HG02588 (cell line): ENCODE data around the gene DENND1B.

Experiments used
- ATAC-seq: cut with Tn5 transposase; IDR thresholded peaks from one replicate; pipeline ENCODE4 v1.9.1; 2021; ENCODE audit warnings: mild to moderate bottlenecking, moderate library complexity; ENCODE audit not compliant: unreplicated experiment

The DENND1B gene

DNA sequence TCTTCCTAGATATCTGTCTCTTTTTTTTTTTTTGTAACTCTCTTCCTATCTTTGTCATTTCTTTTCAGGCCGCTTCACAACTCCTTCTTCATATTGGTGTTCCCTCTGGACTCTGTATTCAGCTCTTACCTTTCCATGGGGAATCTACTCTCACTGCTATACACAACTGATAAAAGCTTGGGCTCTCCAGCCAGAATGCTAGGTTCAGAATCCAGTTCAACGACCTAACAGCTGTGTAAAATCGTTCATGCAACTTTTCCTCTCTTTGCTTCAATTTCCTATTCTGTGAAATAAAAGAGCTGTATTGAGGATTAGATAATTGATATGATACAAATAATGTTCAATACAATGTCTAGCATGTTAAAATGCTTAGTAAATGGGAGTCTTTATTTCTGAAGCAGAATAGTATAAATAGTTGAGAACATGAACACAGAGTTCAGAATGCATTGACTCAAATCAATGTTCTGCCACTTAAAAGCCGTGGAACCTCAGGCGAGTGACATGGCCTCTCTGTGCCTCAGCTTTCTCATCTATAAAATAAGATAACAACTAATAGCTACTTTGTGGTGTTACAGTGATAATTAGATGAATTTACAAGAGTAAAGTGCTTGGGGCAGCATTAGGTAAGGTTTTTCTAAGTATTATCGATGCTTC lies 88.5 kb downstream of the DENND1B start:
- ATAC-seq: no peak

DNA sequence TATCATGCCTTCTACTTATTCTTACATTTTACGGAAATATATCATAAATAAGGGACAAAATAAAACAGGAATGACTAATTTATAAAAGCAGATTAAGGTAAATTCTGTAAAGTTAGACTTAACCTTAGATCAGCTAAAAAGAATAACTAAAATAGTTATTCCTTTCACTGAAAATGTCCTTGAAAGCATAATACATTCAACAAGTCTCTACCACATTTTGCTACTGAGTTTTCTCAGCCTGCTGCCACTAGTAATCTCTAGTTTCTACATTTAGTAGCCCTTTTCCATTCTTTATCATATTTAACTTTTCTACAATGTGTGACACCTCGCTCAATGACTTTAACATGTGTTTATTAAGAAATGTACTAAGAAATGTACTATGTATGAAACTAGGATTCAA lies 89.0 kb downstream of the DENND1B start:
- no peak for ATAC-seq

DNA sequence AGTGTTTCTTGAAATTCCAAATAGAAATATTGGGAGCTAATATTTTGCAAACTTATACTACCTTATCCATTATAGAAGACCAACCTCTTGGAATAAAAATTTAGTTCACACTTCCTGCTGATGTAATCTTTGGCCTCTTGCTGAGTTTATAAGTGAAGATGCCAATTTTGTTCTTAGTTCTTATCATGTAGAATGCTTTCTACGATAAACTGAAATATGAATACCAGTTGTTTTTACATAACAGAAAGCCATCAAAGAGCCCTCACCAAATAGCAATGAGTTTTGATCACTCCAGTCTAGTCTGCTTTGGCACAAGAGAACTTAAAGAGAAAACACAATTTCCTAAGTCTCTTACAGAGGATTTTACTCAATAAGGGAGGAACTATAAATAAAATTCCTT lies 89.5 kb downstream of the DENND1B start:
- no peak for ATAC-seq

DNA sequence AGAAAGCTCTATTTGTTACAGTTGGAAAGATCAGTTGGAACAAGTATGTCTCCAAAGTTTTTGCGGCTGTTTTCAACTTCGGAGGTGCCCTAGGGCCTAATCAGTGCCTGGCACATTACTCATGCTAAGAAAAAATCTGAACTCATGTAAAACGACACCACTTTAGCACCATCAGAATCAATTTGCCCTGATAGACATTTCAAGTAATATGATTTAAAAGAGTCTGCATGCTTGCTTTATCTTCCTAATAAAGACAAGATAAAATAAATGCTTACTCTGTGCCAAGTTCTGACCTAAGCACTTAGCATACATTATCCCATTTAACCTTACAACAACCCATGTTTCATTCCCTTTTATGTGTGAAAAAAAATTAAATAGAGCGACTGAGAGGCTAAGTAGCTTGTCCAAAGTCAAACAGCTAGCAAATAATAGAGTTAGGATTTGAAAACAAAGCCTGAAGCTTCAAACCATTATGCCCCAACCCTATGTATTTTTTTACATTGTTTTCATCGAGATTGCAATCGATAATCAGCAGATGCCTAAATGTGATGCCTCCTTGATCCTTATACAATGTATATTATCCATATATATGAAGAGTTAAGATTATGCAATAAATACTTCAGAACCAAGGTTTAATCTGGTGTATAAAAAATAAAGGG lies 91.3 kb downstream of the DENND1B start:
- ATAC-seq: no peak

DNA sequence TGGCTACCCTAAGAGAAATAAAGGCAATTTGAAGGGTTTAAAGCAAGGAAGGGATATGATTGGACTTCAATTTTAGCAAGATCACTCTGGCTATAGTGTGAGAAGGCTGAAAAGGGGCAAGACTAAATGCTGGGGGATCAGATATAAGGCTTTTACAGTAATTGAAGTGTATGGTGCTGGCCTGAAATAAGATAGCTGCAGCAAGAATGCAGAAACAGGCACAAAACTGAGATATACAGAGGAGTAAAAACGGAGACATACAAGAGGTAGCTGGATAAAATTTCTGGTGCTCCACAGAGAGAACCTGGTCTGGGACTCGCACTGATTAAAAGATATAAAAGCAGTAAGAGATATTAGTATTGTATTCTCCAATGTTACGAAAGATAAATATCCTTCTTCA lies 92.0 kb downstream of the DENND1B start:
- no peak for ATAC-seq

DNA sequence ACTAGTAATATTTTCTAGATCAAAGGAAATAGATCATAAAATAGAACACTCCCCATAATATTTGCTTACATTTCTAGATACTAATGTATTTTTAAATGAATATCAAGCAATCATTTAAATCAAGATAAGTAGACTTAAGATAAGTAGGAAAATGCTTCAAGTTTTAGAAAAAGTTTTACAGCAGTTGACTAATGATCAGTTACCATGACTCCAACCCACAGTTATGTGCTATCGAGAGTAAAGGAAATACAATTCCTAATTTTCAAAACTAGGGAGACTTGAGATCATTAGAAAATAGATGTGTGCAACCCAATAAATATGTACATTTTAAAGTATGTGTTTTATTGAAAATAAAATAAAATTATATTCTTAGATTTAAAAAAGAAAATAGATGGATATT lies 95.0 kb downstream of the DENND1B start:
- ATAC-seq: no peak

DNA sequence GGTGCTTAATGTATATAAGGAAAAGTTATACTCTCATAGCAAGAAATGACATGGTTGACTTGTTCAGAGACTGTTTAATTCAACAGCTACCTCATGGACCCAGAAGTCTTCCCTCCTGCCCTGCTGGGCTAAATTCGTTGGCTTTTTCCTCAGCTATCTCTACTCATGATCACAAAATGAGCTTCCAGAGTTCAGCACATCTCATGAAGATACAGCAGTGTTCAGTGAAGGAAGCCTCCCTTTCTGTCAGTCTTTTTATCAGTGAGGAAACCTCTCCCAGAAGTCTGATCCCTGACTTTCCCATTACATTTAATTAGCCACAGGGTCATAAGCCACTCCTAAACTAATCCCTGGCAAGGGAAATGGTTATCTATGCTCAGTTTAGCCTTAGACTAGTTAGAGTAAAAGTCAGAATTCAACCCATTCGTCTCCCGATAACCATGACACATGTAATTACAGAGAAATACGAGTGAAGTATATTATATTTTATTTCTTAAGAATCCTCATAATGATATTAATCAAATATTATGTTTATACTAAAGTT lies 97.5 kb downstream of the DENND1B start:
- no peak for ATAC-seq

DNA sequence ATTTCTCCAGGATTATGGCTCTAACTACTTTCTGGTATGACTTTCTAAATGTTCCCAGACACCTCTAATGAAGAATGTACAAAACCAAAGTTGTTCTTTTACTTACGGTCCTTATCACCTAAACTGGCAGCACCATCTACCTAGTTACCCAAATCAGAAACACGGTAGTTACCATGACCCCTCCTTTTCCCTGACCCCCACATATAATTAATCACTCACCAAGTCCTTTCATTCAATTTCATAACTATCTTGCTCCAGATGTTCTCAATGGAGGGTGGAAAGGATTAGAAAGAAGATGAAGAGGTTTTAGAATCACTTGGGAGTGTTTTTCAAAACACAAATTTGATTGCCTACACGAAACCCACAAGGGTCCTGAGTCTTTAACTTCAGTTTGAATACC lies 98.0 kb downstream of the DENND1B start:
- no peak for ATAC-seq

DNA sequence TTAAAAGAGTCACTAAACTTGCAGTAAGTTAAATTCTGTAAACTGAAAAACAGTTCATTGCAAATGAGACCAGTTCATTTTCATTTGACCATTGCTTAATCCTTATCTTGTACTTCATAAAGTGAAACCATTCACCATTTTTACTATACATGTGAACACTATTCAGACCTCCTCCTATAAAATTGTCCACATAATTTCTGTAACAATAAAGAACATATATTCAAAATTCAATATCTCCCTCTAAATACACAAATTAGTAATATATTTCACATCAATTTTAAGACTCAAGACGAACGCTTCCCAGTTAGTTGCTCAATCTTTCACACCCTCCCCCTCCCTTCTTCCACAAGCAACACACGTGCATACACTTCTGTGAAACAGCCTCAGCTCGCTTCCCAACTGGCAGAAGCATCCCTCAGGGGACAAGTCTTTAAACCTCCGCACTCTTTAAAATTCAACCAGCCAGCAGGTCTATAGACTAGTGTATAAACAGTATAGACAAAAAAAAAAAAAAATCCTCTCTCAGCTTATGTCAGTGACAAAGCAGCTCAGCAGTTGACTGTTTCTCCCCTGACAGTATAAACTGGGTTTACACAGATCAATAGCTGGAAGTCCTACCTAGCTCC lies 99.6 kb downstream of the DENND1B start:
- ATAC-seq: no peak

DNA sequence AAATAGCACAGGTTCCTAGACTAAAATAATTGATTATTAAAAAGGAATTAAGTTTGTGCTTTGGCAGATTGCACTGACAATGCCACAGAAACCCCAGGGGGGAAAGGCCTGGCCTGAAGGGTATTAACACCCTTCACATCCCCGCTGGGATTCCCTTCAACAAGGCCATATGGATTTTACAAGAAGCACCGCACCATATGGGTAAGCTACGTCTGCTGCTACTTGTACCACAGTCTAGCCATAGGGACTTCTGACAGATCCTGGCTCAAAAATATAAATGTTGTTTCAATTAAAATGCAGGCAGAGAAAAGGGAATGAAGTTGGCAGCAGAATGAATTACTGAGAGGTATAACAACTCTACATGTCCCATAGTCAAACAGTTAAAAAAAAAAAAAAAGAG lies 101.0 kb downstream of the DENND1B start:
- ATAC-seq: no peak

DNA sequence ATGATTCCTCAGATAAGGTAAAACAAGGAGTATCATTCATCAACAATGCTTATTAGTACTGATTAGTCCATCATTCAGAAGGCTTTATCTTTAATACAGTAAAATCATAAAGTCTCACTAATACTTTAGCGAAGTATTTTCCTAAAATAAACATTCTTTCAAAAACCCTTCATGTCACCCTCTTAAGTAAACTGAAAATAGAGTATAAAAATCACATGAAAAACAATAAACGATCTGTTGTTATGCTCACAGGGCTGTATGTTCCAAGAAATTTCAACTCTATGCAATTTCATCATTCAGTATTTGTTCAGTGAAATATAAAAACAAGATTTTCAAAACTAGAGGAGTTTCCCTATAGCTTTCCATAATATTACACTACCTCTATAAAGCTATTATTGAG lies 102.0 kb downstream of the DENND1B start:
- ATAC-seq: no peak

DNA sequence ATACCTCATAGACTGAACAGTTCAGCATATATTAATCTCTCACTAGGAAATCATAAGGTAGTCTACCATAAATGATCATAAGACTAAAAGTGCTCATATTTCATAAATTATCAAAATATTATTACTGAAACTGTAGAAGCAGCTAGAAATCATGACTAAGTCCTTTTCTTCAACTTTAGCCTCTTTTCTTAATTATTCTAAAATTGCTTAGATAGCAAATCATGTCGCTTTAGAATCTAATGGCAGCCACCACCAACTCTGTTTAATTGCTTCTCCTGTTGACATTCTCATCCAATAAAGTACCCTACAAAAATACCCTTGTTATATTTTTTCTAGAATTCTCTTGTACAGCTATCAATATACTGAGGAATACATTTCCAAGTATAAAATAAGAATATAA lies 102.9 kb downstream of the DENND1B start:
- ATAC-seq: no peak

DNA sequence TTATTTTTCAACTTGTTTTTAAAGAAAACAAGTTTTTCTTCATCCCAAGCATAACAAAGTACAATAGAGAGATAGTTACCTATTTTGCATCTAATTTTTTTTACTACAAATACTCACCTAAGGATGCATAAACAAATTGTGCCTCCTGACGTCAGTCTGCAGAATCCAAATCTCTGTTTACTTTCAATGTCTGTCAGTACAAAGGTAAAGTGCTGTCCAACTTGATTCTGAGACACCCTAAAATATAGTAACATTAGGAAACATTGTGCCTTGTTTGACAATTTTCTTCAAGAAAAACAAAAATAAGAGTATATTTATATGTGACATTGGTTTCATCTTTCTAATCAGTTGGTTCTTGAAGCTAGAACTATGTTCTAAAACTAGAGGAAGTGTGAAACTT lies 103.4 kb downstream of the DENND1B start:
- ATAC-seq: no peak

DNA sequence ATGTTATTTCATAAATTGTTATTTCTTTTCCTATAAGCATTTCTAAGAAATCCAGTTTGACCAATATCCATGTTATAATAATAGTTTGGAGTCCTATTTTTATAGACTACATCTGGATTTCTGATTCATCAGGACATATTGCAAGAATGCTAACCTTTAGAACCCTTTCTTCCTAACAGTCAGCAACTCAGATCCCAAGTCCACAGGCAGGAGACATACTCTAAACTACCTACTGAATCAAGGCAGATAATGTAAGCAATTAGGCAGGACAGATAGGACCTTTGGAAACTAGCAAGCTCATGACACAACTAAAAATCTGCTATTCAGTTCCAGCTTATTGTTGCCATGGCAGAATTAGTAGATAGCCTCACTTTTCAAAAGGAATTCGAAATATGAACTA lies 104.1 kb downstream of the DENND1B start:
- no peak for ATAC-seq

DNA sequence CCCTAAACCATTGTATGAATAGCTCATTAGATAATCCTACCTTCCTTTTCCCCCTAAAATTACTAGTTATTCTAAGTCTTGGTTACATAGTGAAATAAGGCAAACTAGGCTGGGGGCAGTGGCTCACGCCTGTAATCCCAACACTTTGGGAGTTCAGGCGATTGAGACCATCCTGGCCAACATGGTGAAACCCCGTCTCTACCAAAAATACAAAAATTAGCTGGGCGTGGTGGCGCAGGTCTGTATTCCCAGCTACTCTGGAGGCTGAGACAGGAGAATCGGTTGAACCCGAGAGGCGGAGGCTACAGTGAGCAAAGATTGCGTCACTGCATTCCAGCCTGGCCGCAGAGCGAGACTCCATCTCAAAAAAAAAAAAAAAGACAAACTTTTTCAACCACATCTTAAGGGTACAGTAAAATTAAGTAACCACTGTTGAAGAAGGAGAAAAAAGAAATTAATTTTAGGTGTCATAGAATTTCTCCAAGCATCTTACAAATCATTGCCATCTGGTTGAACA lies 108.5 kb downstream of the DENND1B start:
- ATAC-seq: no peak

DNA sequence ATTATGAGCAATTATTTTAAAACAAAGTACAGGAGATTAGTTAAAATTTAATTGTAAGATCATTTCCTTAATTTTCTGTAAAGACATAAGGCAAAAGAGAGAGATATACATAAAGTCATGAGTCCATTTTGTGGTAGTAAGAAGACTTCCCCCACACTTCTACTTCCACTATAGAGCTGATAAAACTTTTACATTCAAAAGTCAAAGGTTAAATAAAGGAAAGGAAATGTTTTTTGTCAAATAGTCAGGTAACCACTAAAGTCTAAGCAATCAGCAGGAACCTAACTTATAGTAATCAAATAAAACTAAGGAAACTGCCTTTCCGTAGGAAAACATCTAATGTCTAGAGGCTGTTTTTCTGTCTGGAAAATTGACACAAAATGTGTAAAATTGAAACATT lies 110.9 kb downstream of the DENND1B start:
- ATAC-seq: no peak

DNA sequence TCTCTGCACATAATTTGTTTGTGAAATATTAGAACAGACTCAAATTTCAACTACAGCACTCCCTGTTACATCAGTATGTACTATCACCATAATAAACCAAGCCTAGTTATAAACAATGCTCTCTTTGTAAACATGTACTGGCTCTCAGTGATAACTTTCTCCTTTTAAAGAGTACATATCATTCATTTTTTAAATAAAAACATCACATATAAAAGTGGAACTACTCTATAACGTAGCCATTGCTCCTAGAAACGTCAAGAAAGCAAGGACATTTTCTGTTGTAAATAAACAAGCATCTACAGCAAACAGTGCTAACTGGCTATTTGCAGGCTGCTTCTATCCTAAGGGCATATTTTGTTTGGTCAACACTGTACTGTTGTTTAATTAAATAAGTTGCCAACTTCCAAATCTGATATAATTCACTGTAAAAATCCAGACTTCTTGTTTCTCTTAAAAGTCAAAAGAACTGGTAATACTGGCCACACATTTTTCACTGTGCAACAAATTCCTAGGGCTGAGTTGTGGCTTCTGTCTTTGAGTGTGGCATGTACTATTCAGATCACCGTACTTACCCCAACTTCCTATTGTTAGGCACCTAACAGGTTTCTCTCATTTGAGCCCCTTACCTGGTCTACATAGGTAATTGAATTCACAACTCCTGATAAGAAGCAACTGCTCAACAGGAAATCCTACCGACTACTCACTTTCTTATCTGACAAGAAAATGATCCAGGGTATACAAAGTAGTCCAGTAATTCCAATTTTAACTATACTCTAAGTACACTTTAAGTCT lies 111.9 kb downstream of the DENND1B start:
- no peak for ATAC-seq

DNA sequence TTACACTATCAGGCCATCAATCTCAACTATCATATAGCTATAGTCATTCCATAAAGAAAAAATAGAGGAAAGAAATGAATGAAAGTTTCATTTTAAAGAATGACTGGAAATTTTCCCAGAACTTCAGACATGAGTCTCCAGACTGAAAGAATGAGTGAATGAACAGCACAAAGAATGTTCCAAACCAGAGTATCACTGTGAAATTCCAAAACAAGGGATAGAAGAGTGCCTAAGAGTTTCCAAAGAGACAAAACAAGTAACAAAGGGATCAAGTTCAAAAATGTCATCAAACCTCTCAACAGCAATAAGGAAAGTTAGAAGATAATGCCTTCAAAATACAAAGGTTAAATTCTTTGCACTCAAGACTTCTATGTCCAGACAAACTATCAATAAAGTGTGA lies 114.9 kb downstream of the DENND1B start:
- ATAC-seq: no peak

DNA sequence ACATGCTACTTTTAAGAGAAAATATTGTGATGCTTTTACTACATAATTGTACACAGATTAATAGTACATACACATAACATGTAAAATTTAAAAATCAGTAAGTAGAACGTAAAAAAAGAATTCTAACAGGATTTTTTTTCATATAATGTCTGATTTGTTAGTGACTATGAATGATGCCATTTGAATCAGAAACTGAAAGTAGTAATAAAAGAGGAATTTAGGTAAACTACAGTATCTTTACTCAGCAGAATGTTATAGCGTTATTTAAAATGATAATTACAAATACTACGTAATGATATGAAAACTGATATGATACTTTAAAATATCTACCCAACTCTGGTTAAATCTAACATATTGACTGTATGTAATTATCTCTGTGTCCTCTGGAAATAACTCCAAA lies 116.1 kb downstream of the DENND1B start:
- no peak for ATAC-seq

DNA sequence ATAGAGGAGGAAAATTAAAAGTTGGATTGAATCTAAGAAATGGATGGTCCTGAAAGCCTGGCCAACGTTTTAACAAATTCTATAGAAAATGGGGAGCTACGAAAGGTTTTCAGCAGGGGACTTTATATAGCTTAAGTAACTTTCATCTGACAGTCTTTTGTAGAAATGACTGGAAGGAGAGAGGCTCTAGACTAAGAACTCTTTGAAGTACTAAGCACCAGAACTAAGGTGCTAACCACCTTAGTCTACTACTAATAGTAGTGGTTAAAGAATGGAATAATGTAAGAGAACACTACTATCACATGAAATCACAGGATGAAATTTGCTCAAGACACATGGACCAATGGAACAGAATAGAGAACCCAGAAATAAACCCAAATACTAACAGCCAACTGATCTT lies 126.1 kb downstream of the DENND1B start:
- no peak for ATAC-seq

DNA sequence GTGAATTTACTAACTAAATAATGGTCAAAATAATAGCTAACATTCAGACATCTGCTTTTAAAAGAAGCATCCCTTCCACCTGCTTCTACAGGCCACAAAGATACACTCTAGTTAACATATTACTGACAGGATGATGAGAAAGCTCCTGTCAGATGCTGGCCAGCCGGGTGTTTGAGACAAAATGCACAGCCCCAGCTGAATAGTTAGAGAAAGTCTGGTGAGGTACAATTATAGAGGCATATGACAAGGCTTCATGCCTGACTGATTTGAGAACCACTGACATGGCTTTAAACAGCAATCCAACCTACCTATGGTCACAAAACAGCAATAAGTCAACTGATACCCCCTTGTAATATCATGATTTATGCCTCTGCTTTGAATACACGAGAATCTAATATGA lies 137.0 kb downstream of the DENND1B start:
- ATAC-seq: no peak
